ENCODE results near the gene TMEM235. TPM values are rescaled to one million over a fixed set of nuclear protein-coding genes. Genes with fewer than 3 reads are reported as not detected.
A peak's percentile ranks its signal among the peaks of the same experiment; 100 is the strongest.
"Not testable (repeated sequence)": the region's sequence is repeated elsewhere in the genome, so short reads cannot be mapped to it uniquely, and the experiment has no call there.

TMEM235 gene
- total RNA-seq, 1 donor from 2014 or later: 21.1 TPM

DNA sequence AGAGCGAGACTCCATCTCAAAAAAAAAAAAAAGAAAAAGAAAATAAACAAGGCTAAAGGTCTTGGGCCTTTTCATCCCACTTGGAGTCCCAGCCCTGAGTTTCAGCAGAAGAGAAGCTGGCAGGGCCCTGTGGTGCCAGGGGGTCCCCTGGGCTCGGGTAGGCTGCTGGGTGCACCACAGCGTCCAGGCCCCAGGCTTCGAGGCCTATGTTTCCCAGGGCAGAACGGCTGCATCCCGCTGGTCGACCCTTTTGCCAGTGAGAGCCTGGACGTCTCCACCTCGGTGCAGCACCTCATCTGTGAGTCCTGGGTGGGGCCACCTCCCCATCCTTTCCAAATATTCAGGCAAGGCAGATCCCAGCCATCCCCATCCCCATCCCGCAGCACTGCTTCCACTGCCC lies 2.2 kb downstream of the TMEM235 start:
- Mint-ChIP-seq H3K9me3 (ENCODE audit: unreplicated experiment) (no peaks in the 10 kb centered on the region), H3K4me3 (ENCODE audit: unreplicated experiment) (peak overlapping the region; percentile 37)

GRCh38 chr17:78234261-78234865 lies 2.9 kb downstream of the TMEM235 start:
- Mint-ChIP-seq H3K9me3 (ENCODE audit: unreplicated experiment) (no peaks in the 10 kb centered on the region), H3K27ac (ENCODE audit: unreplicated experiment) (no peak overlapping the region), H3K27me3 (ENCODE audit: unreplicated experiment) (peaks cover 15% of the 10 kb centered on the region), H3K4me1 (ENCODE audit: unreplicated experiment) (peaks cover 15% of the 10 kb centered on the region), H3K4me3 (ENCODE audit: unreplicated experiment) (no peak overlapping the region), H3K36me3 (ENCODE audit: low read depth, unreplicated experiment) (peaks cover 4% of the 10 kb centered on the region)
- DNase-seq (ENCODE audit: low spot score): no peak
- TF ChIP-seq, protein P1, sequence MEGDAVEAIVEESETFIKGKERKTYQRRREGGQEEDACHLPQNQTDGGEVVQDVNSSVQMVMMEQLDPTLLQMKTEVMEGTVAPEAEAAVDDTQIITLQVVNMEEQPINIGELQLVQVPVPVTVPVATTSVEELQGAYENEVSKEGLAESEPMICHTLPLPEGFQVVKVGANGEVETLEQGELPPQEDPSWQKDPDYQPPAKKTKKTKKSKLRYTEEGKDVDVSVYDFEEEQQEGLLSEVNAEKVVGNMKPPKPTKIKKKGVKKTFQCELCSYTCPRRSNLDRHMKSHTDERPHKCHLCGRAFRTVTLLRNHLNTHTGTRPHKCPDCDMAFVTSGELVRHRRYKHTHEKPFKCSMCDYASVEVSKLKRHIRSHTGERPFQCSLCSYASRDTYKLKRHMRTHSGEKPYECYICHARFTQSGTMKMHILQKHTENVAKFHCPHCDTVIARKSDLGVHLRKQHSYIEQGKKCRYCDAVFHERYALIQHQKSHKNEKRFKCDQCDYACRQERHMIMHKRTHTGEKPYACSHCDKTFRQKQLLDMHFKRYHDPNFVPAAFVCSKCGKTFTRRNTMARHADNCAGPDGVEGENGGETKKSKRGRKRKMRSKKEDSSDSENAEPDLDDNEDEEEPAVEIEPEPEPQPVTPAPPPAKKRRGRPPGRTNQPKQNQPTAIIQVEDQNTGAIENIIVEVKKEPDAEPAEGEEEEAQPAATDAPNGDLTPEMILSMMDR (IDR thresholded peaks at IDR 0.05; ENCODE audit: unreplicated experiment): no peak

More for the DNA sequence above, 2.2 kb downstream of the TMEM235 start:
- peaks cover 15% of the 10 kb centered on the region for H3K27me3 Mint-ChIP-seq (ENCODE audit: unreplicated experiment)
- DNase-seq (ENCODE audit: low spot score): no peak
- H3K36me3 Mint-ChIP-seq (ENCODE audit: low read depth, unreplicated experiment): peaks cover 4% of the 10 kb centered on the region
- peaks cover 15% of the 10 kb centered on the region for H3K4me1 Mint-ChIP-seq (ENCODE audit: unreplicated experiment)
- H3K27ac Mint-ChIP-seq (ENCODE audit: unreplicated experiment): no peak overlapping the region
- TF ChIP-seq, protein P1 (IDR thresholded peaks at IDR 0.05; ENCODE audit: unreplicated experiment): no peak

DNA sequence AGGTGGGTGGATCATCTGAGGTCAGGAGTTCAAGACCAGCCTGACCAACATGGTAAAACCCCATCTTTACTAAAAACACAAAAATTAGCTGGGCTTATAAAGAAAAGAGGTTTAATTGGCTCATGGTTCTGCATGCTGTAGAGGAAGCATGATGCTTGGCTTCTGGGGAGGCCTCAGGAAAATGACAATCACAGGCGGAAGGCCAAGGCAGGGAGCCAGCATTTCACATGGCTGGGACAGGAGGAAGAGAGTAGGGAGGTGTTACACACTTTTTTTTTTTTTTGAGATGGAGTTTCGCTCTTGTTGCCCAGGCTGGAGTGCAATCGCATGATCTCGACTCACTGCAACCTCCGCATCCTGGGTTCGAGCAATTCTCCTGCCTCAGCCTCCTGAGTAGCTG lies 3.6 kb downstream of the TMEM235 start:
- Mint-ChIP-seq H3K4me3 (ENCODE audit: unreplicated experiment) (peak overlapping the region; percentile 23), H3K27me3 (ENCODE audit: unreplicated experiment) (peaks cover 15% of the 10 kb centered on the region), H3K4me1 (ENCODE audit: unreplicated experiment) (peaks cover 15% of the 10 kb centered on the region)
- not testable (repeated sequence) for DNase-seq (ENCODE audit: low spot score); H3K36me3 Mint-ChIP-seq (ENCODE audit: low read depth, unreplicated experiment); H3K27ac Mint-ChIP-seq (ENCODE audit: unreplicated experiment); H3K9me3 Mint-ChIP-seq (ENCODE audit: unreplicated experiment)

- H3K27ac Mint-ChIP-seq (ENCODE audit: unreplicated experiment): no peak overlapping the region
- H3K9me3 Mint-ChIP-seq (ENCODE audit: unreplicated experiment): no peaks in the 10 kb centered on the region
- peaks cover 12% of the 10 kb centered on the region for H3K27me3 Mint-ChIP-seq (ENCODE audit: unreplicated experiment)
- H3K4me1 Mint-ChIP-seq (ENCODE audit: unreplicated experiment): peaks cover 9% of the 10 kb centered on the region
- no peak for DNase-seq (ENCODE audit: low spot score)
- TF ChIP-seq, protein P1 (IDR thresholded peaks at IDR 0.05; ENCODE audit: unreplicated experiment): no peak
- peaks cover 12% of the 10 kb centered on the region for H3K36me3 Mint-ChIP-seq (ENCODE audit: low read depth, unreplicated experiment)
- no peak overlapping the region for H3K4me3 Mint-ChIP-seq (ENCODE audit: unreplicated experiment)
These were observed 4.5 kb downstream of the TMEM235 start for GRCh38 chr17:78235885-78236284.

DNA sequence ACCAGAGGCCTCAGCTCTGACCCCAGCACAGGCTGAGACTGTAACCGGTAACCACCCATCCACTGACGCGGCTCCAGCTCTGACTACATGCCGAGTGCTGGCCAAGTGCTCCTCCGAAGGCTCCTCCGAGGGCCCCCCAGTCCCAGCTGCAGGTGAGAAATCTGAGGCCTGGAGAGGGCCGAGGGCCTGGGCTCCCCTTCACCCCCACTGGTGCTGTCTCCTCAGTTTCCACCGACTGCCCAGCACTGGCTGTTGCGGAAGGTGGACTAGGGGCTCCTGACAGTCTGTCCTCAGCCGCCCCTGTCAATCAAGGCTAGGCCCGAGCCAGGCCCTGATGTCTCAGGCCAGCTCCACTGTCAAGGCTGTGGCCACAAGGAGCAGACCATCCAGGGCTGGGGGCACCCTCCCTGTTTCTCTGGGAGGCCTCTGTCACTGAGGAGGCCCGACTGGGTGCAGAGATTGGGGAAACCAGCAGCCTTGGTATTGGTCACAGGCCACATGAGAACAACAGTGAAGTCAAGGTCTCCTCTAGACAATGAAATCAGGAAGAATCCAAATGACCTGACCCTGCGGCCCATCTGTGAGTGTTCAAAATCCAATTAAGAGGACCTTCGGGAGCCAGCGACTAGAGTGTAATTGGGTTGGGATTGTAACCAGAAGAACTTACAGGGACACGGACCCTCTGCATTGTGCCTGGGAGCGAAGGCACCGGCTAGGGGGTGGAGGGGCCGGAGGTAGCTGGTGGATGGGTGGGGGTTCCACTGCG lies 5.1 kb downstream of the TMEM235 start:
- Mint-ChIP-seq H3K36me3 (ENCODE audit: low read depth, unreplicated experiment) (peaks cover 14% of the 10 kb centered on the region), H3K4me1 (ENCODE audit: unreplicated experiment) (peaks cover 5% of the 10 kb centered on the region), H3K4me3 (ENCODE audit: unreplicated experiment) (no peak overlapping the region), H3K9me3 (ENCODE audit: unreplicated experiment) (no peaks in the 10 kb centered on the region), H3K27ac (ENCODE audit: unreplicated experiment) (no peak overlapping the region), H3K27me3 (ENCODE audit: unreplicated experiment) (peaks cover 14% of the 10 kb centered on the region)
- TF ChIP-seq, protein P1 (IDR thresholded peaks at IDR 0.05; ENCODE audit: unreplicated experiment): no peak
- DNase-seq (ENCODE audit: low spot score): no peak
